GM18507 (cell line): ENCODE data around the gene ZNF366.

Source experiments
- DNase-seq: peaks from one replicate; pipeline ENCODE4 v3.0.0; 2011; ENCODE audit warnings: low read depth; ENCODE audit not compliant: insufficient read length; ENCODE audit errors: extremely low spot score
- FAIRE-seq: peaks from 2 replicates; lab custom pipeline; 2011; peaks lifted over from hg19 to GRCh38; lab: Jason Lieb, UNC

Gene ZNF366

DNA sequence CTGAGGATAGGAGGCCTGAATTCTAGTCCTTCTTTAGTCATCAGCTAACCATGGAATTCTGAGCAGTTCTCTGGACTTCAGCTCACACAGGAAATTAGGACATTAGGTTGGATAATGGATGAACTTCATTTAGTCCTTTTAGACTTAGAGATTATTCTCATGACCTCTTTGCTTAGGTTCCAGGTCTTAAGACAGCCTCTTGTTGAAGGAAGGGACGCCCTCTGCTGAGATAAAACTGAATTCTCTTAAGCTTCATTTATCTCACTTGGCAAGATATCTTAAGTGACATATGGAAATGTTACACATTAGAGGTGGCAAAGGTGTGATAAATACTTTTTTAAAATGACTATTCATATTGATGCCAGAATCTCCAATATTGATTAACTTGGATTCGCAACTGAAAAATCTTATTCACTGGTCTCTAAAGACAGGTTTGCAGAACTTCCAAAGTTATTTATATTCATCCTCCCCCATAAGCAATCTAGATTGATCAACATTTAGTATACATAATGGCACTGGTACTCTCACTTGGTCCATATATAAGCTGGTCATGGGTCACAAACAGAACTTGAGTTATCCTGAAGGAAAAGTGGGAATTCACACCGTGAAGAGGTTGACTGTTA lies 16.9 kb upstream of the ZNF366 start:
- DNase-seq (peak; percentile 23), FAIRE-seq (peak; percentile 85)

DNA sequence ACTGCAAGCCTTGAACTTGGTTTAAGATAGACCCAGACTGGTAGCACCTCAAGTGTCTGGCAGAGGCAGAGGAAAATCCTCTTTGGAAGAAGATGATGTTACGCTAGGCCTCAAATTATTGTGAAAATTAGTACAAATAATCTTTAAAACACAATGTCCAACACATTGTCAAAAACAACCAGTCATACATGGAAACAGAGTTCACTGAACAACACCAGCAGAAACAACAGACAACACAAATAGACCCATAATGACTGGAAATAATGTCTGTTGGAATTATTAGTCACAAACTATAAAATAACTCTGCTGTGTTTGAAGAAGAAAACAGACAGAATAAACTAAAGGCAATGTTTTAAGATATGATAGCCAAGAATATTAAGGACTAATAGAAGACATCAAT lies 15.4 kb upstream of the ZNF366 start:
- DNase-seq, result no peak
- no peak for FAIRE-seq

DNA sequence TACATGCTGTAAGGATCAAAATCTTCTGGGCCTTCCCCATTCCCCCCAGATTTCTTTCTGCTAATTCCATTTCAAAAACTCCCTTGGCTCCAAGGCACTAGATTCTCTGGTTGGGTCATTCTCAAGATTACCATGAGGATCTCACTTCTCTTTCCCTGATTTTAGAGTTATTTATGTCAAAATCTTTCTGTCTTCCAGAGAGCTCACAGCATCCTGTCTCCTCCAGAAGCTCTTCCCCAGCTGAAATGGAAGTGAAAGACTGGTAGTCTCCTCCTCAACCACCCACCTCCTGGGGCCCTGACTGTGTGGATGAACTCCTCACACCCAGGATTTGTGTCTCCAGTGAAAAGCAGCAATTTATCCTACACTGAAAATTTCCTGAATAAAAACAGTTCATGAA lies 11.9 kb upstream of the ZNF366 start:
- FAIRE-seq, result peak; percentile 5
- no peak for DNase-seq

DNA sequence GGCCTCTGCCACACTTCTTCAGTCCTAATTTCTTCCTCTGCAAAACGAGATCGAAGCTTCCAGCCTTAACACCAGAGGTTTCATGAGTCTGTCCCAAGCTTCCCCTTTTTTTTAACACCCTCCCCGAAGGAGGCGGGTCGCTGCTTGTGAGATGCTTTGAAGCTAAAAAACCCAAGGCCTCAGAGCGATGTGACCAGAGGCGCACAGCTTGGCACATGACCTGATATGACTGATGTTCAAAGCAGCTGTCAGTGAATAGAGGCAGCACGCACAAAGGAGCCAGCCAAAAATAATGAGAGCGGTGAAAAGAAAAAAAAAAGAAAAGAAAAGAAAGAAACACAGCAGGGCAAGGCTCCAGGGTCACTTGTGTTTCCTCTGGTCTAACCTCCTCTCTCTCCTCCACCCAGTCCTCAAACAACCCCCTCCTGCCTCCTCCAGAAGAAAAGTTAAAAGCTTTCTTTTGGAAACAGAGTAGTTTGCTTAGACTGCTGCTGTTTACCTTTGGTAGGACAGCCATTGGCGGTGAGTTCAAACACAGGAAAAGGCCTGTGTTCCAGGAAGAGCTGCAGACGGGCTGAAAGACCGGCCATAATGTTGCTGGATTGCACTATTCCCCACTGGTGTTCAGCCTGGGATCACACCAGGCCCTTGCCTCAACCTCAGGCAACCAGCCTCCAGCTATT lies 10.9 kb upstream of the ZNF366 start:
- FAIRE-seq (peak; percentile 48), DNase-seq (no peak)

GRCh38 chr5:72516916-72517315 lies 9.7 kb upstream of the ZNF366 start:
- DNase-seq, result no peak
- peak; percentile 46 for FAIRE-seq

DNA sequence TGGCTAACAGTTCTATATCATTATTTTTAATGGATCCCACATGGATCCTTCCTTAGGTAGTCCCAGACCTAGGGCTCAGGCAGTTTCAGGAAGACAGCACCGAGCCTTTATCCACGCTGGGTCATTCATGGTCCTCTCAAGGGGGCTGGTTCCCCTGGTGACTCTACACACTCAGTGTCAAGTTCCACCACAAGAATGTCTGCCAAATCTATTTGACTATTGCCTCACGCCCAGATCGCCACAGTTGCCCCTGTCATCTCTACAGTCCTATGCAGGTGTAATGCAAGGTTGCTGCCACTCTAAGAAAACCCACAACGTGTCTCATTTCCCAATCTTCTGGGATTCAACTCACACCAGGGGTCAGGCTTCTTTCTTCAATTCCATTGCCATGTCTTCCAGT lies 8.0 kb upstream of the ZNF366 start:
- FAIRE-seq, result no peak
- DNase-seq, result no peak

- FAIRE-seq (no peak), DNase-seq (no peak)
These were observed 5.3 kb upstream of the ZNF366 start for GRCh38 chr5:72512593-72512860.

DNA sequence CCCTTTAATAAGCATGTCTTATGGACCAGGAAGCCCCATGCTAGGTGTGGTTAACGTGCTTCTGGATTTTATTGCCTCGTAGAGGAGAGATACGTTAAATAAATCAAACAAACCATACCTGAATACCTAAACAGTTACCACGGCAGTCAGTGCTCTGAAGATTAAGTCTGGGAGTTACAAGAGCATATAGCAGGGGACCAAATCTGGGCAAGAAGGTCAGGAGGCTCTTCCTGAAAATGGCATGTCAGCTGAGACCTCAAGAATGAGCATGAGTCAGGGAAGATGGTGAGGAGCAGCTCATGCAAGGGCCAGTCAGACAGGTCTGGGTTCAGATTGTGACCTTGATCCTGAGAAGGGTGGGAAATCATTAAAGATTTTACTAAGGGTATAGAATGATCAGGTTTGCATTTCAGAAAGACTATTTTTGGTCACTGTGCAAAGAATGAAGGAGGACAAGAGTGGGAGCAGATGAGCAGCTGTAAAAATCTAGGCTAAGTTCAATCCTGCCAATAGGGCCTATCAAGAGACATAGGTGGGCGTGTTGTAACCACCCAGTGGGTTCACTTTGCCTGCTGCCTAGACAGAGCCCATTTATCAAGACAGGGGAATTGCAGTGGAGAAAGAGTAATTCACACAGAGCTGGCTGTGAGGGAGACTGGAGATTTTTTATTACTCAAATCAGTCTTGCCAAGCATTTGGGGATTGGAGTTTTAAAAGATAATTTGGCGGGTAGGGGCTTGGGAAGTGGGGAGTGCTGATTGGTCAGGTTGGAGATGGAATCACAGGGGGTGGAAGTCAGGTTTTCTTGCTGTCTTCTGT lies 4.8 kb upstream of the ZNF366 start:
- DNase-seq (no peak), FAIRE-seq (no peak)

DNA sequence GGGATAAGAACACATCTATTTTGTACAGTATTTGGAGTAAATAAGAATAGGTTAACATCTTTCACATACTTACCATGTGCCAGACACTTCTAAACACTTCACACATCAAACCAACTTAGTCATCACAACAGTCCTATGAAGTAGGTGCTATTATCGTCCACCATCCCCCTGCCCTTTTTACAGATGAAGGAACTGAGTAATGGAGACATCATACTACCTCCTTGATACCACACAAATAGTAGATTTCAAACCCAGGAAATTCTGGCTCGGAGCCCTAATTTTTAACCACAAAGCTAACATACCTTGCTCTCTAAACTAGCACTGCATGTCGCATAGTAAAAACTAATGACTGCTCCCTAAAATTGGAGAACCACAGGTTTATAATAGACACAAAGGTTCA lies 4.2 kb upstream of the ZNF366 start:
- FAIRE-seq (no peak), DNase-seq (no peak)

- DNase-seq (no peak), FAIRE-seq (no peak)
These were observed 3.5 kb upstream of the ZNF366 start for GRCh38 chr5:72510610-72511181.

GRCh38 chr5:72509401-72509800 lies 2.2 kb upstream of the ZNF366 start:
- FAIRE-seq (no peak), DNase-seq (no peak)

GRCh38 chr5:72508241-72509170 lies 1.3 kb upstream of the ZNF366 start:
- DNase-seq (peak; percentile 62), FAIRE-seq (peak; percentile 95)

GRCh38 chr5:72507907-72508238 lies 663 bp upstream of the ZNF366 start:
- FAIRE-seq (no peak), DNase-seq (no peak)

- DNase-seq (no peak), FAIRE-seq (no peak)
These were observed 1.1 kb downstream of the ZNF366 start for GRCh38 chr5:72506158-72506549.

- FAIRE-seq (no peak), DNase-seq (no peak)
These were observed 1.6 kb downstream of the ZNF366 start for GRCh38 chr5:72505539-72506157.

GRCh38 chr5:72505016-72505415 lies 2.2 kb downstream of the ZNF366 start:
- FAIRE-seq, result no peak
- no peak for DNase-seq

DNA sequence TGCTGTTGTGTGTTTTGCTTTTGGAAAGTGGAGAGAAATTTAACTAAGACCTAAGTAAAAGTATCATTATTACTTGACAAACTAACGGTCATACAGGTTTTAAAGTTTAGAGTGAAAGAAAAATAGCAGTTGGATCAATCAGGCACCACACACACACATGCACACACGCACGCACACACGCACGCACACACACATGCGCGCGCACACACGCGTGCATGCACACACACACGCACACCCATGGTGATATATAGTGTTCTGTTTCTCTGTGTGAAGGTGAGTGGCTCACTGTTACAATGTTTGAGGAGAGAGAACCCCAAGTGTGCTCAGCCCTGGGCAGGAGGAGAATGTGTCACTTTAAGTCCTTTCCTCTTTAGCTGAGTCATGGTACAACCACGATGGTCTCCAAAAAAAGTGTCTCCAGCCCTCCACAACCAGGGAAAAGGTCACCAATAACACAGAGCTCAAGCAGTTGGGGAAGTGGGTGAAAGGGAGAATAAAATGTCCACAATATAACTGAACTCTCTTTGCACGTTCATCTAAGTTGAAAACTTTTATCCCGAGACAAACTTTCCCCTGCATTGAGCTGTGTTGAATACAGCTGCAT lies 3.2 kb downstream of the ZNF366 start:
- FAIRE-seq, result no peak
- no peak for DNase-seq

DNA sequence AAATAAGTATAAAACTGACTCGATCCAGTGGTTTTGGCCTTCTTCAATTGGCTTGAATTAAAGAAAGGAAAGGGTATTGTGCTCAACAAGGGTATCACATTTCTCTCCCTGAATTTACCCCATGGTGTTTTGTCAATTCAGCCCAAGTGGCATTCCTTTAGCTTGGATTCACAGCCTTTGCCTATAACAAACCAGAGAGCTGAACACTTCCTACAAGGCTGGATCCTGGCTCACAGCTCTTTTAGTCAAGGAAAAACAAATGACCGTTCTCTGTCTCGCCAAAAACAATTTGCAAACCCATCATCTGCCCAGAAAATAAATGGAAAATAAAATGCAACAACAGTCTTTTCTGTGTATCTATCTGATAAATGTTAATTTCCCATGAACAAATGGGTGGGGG lies 5.7 kb downstream of the ZNF366 start:
- no peak for DNase-seq
- FAIRE-seq, result no peak

DNA sequence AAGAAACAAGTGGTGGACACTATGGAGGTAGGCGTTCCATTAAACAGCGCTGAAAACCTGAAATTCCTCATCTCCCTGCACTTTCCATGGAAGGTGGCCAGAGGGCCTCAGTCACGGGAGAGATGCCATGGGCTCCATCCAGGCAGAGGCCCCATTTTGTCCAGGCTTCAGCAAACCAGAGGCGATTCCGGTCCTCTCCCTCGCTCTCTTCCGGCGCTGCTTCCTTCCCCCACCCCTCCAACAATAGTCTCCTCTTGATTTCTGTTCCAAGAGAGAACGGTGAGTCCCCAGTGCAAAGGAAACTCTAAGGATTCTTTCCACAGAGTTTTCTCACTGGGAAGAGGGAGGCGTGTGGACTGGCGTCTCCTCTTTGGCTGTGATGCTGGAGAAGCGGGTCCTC lies 7.5 kb downstream of the ZNF366 start:
- no peak for DNase-seq
- no peak for FAIRE-seq
